GM12801 (cell line): ENCODE measurements around the gene METTL21A.

ENCODE experiments used
- TF ChIP-seq, protein P1 (sequence below): IDR thresholded peaks from one replicate; pipeline ENCODE4 v1.5.1; 2011; ENCODE audit warnings: control low read depth; ENCODE audit not compliant: insufficient read length; ENCODE audit errors: extremely low read depth

The METTL21A gene

DNA sequence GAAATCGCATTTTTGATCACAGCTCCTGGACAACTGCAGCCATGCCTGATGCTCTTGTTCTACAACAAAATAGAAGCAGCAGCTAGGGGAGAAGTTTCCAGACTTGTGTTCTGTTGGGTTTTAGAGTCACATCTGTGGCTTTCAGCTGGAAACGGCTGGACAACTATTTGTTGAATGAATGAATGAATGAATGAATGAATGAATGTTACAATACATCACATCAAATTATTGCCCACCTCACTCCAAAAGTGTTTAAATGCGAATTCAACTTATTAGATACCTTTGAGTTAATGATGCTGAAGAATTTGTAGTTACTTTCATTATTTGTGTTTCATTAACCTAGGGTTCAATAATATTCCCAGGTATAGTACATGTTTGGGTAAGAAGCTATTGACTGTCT lies 8.5 kb upstream of the METTL21A start:
- TF ChIP-seq, protein P1, sequence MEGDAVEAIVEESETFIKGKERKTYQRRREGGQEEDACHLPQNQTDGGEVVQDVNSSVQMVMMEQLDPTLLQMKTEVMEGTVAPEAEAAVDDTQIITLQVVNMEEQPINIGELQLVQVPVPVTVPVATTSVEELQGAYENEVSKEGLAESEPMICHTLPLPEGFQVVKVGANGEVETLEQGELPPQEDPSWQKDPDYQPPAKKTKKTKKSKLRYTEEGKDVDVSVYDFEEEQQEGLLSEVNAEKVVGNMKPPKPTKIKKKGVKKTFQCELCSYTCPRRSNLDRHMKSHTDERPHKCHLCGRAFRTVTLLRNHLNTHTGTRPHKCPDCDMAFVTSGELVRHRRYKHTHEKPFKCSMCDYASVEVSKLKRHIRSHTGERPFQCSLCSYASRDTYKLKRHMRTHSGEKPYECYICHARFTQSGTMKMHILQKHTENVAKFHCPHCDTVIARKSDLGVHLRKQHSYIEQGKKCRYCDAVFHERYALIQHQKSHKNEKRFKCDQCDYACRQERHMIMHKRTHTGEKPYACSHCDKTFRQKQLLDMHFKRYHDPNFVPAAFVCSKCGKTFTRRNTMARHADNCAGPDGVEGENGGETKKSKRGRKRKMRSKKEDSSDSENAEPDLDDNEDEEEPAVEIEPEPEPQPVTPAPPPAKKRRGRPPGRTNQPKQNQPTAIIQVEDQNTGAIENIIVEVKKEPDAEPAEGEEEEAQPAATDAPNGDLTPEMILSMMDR: no peak

DNA sequence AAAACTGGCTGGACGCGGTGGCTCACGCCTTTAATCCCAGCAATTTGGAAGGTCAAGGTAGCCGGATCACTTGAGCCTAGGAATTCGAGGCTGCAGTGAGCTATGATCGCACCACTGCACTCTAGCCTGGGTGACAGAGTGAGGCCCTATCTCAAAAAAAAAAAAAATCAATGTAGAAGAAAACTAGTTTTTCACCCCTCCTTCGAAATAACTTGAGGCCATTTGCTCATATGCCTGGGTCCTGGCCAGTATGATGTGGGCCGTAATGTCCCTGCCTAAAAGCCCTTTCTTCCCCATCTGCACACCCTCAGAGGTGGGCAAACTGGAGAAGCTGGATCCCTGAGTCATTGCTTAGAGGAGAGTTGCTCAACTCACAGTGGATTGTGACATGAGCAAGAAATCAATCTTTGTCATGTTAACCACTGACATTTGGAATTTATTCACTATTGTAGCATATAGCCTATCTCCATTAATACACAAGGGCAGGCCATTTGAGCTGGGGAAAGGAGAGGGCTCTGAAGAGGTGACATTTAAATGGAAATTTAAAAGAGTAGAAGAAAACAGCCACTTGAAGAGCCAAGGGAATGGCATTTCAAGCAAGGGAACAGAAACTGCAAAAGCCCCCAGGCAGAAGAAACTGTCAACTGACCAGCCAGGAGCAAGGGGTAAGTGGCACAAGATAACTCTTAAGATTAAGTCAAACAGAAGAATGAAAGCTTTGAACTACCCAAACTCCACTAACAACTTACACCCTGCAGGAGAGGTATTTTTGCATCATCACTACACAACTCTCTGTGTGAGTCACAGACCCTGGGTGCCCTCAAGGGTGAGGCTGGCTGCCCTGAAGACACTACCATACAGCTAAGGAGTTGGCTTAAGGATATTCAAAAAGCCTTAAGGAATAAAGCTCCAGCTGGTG lies 7.6 kb upstream of the METTL21A start:
- TF ChIP-seq, protein P1: no peak

DNA sequence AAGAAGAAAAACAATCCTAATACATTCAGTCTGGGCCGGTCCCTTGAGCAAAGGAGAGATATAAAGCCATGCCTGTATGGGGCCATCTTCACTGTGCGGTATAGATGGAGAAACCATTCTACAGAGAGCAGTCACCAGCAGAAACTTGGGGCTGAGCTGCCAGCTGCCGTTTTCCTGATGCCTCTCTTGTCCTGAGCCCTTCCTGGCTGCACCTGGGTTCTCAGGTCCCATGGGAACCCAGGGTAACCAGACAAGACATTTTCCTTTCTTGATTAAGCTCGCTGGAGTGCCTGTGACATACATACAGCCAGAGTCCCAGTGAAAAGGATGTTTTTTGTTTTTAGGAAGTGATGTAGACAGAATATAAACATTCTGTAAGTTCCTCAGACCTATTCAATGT lies 5.3 kb upstream of the METTL21A start:
- TF ChIP-seq, protein P1: no peak

GRCh38 chr2:207629553-207629952 lies 4.4 kb upstream of the METTL21A start:
- TF ChIP-seq, protein P1: no peak

- TF ChIP-seq, protein P1: no peak
Observed at GRCh38 chr2:207624185-207625013, 795 bp downstream of the METTL21A start.

DNA sequence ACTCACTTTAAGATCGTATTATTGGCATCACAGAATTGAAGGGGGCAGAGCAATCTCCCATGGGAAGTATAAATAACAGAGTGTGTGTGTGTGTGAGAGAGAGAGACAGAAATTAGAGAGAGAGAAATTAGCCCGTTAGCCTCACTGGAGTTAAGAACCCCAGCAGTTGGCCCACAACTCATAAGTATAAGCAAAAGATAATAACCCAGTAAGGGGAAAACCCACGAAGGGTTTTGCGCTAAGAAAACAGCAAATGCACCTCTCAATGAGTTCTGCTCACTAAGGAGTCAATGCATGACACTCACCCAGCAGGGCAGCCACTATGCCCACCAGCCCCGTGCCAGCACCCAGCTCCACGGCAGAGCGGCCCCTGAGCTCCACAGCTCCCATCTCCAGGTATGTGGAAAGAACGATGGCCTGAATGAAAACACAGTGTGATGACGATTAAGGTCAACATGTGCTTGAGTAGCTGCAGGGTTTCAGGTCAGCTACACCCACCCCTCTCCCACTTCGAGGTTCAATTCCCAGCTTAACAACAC lies 3.6 kb downstream of the METTL21A start:
- TF ChIP-seq, protein P1: no peak

- TF ChIP-seq, protein P1: no peak
Observed at GRCh38 chr2:207619764-207620203, 5.4 kb downstream of the METTL21A start.
